Panc1 (cell line): ENCODE data around the gene RFX8.
A peak's percentile ranks its signal among the peaks of the same experiment; 100 is the strongest.

ENCODE experiments used
- CTCF ChIP-seq: fragments of 450-650 bp; IDR thresholded peaks from 2 replicates; pipeline ENCODE4 v1.5.1; 2017; ENCODE audit warnings: mild to moderate bottlenecking
- POLR2AphosphoS5 ChIP-seq: IDR thresholded peaks from 2 replicates; pipeline ENCODE4 v1.6.1; 2012; ENCODE audit warnings: mild to moderate bottlenecking, low read depth, low read length, moderate library complexity
- TCF7L2 ChIP-seq: IDR thresholded peaks from 2 replicates; pipeline ENCODE4 v1.6.1; 2011; ENCODE audit warnings: mild to moderate bottlenecking, low read depth, low read length, inconsistent platforms

- TF ChIP-seq CTCF (peak; percentile 82), TCF7L2 (no peak), POLR2AphosphoS5 (no peak)
Measured at GRCh38 chr2:101518578-101519492, 43.9 kb upstream of the RFX8 start.
